Inflammatory macrophage (primary cell): ENCODE results near the gene RADIL.

ENCODE experiments used
- DNase-seq, 2 donors: peaks; one replicate each; pipeline ENCODE4 v3.0.0-alpha.2; 2020 to 2022

RADIL gene

DNA sequence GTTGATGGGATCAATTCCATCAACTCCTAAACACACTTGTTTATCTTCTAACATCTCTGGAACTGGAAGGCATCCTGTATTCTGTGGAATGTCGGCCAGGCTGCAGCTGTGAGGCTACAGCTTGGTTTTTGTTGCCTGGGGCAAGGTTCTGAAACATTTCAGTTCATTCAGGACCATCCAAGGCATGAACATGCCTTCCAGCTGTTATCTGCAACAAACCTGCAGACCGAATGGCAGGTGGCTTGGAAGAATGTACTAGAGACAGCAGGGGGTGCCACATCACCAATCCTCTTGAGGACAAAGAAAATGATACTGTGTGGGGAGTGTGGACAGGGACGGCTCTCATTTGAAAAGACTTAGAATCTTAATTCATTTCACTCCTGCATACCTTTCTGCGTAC lies 34.1 kb downstream of the RADIL start:
- DNase-seq, result peak in 1 of 2 donors; percentile 17

DNA sequence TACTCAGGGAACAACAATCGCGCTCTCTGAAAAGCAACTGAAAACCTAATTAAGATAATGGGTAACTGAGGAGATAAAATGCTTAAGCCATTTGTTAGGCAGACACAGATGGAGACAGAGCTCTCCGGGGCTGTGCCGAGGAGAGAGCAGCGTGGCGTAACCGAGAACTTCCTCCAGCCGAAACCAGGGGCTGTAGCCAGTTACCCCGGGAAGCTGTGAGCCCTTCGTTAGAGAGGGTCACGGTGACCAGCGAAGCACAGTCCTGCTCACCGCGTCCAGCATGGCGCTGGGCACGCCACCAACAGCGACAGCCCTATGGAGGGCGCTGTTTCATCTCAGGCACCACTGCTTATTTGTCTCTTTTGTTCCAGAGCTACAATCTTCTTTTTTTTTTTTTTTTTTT lies 37.8 kb downstream of the RADIL start:
- DNase-seq, result peak; percentile 2 to 4

DNA sequence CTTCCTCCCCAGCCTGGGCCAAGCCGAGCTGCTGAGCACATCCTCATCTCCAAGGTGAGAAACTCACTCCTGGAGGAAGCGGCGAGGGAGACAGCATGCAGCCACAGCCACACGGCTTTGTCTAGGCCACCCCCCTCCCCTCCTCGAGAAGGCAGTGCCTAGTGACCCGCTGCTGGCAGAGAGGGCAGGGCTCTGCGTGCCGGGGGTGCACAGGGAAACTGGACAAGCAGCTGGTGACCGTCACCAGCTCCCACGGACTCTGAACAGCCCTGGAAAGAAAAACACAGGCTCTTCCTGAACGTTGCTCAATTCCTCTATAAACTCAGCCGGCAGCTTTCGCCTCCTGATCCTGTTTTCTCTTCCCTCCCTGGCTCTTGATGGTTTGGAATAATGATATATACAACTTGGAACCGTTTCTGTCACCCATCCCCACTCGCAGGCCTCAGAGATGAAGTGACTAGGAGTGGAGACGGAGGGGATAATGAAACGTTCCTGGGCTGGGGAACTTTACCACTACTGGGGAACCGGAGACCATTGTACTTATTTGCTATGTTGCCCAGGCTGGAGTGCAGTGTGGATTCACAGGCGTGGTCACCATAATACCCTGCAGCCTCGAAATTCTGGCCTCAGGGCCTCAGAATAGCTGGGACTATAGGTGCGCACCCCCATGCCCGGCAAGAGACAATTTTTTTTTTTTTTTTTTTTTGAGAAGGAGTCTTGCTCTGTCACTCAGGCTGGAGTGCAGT lies 41.0 kb downstream of the RADIL start:
- DNase-seq, result no peak

DNA sequence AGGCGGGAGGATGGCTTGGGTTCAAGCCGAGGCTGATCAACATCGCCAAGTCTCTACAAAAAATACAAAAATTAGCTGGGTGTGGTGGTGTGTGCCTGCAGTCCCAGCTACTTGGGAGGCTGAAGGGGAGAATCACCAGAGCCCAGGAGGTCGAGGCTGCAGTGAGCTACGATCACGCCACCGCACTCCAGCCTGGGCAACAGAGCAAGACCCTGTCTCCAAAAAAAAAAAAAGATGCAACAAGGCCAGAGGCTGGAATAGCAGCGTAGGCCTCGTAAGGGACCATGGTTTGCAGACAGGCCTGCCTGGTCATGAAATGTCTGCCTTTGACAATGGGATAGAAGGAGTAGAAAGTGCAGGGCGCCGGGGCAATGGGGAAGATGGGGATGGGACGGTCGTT lies 41.7 kb downstream of the RADIL start:
- no peak for DNase-seq

DNA sequence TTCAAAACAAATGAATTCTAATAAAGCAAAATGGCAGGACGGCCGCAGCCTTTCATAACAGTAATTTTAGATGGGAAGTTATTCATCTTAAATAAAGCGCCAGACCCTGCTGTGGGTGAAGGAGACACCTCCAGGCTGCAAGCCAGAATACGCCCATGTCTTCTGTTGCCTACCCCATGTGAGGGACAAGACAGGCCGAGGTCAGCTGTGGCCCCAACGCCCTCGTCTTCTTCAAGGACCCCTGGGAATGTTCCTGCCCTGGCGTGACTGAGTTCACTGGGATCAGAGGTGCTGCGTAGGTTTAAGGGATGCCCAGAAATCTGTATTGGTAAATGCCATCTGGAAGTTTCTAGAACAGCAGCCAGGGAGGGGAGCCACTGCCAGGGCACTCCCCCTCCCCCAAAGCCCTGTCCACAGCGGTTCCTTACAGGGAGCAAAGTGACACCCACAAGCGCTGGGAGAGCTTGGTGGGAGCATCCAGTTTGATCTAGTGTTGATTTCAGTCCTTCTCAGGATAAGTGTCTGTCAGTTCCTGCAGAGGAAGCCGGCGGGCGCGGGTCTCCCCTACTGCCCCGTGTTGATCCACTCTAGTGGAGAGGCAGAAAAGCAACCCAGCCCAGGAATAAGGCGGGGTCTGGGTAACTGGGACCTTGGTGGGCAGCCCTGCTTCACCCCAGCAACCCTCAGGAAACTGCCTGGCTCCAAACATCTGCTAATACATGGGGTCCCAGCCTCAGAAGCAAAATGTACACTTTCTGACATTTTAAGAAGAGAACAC lies 42.3 kb downstream of the RADIL start:
- no peak for DNase-seq

DNA sequence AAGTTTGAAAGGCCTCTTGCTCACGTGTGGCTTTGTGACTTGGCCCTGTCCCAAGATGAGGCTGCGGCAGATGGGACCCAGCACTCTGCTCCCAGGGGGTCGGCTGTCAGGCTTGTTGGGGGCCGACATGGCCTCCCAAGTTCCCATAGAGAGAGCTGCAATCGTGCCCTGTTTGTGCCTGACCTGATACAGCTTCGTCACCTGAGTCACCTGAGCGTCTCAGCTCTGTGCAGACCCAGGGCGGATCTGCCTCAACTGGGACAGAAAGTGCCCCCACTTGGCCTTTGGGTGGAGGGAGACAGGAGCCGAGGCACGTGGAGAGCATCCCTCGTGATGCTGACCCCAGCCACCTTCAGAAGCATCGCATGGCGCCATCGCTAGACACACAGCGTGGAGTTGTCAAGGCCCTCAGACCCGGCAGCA lies 43.4 kb downstream of the RADIL start:
- no peak for DNase-seq

DNA sequence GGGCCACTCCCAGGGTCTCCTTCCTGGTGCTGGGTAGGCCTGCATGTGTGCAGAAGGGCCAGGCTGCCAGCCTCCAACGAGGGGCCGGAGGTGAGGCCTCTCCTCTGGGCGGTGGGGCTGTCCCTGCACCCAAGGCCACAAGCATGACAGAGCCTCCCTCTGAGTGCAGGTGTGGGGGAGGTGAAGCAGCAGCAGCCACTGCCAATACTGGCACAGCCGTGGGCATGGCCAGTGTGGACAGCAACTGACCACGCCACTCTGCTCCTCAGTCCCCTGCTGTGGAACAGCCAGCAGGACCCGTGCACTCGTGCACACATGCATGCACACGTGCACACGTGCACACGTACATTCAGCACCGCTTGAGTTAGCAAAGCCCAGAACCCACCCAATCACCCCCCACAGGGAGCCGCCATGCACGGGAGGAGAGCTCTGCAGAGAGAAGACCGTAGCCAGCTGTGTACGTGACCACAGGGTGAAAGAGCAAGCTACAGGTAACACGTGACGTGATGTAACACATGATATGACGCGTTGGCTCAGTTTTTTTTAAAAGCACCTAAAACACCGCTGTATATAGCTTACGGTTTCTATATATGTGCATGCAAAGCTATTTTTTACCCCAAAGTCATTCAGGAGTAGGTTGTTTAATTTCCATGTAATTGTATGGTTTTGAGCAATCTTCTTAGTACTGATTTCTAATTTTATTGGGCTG lies 44.7 kb downstream of the RADIL start:
- DNase-seq, result no peak

DNA sequence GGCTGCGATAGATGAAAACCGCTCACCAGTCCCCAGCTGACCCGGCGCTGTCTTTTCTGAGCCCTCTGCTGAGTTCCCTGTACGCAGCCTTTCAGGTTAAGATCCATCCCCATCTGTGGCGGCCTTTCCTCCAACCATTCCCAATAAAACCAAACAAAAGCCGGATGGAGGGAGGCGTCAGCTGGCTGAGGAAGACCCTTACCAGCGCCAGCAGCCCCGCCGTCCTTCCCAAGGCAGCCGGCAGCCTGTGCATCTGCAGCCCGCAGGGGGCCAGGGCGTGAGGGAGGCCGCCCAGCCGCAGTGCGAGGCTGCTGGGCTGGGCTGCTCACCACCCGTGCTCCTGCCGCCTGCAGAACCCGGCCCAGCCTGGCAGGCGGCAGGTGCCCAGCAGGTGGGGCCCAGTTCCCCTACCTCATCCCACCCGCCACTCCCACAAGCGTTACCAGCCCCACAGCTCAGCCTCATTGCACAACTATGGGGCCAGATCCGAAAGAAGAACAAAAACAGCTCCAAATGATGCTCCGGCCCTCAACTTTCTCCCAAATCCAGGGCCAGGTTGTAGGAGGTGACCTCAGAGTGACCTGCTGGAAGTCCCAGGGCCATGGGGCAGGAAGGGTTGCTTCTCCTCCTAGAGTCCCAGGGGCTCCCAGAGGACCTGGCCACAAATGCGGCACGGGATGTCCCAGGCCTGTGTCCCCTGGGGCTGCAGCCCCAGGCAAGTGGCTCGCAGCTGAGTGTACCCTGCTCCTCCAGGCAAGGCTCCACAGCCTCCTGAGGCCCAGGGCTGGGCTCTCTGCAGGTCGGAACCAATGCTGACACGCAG lies 45.5 kb downstream of the RADIL start:
- DNase-seq, result no peak

DNA sequence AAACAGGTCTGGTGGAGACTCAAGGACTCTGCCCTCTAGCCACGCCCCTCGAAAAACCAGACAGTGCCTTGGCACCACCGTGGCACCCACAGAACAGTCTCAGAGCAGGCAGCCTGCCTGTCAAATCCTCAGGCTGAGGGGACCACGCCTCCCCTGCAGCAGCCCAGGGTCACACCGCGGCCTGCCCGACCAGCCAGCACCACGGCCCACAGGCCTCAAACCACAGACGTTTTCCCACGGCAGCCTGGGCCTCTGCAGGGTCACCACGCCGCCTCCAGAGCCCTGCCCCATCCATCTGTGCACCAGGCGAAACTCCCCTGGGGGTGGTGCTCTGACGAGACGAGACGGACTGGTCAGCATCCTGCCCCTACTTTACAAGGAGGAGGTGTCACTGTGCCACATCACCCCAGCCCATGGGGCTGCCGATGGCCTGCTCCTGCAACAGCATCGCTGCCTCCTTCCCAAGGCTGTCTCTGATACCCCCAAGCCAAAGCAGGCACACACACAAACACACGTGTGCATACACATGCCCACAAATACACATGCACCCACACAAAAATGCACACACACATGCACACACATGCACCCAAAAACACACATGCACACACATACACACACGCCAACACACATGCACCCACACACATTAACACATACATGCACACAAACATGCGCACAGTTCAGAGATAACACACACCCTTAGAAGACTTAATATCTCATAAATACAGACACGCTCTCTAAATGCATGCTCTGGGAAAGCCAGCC lies 46.3 kb downstream of the RADIL start:
- no peak for DNase-seq

DNA sequence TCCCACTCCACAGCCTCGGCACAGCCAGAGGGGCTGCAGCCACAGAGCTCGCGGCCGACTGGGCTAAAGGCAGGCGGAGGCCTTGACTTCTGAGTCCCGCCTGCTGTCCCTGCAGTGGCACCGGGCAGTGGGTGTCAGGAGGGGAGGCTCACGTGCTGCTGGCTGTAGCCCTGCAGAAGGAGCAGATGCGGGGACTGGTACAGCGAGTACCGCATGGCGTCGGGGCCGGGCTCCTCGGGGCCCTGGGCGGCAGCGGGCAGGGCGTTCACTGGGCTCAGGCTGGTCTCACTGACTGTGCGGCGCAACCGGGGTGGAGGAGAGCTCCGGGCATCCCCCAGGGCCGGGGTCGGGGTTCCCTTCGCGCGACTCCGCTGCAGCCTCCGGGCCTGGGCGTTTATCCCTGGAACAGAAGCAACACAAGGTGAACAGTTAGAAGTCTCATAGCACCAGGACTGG lies 47.3 kb downstream of the RADIL start:
- DNase-seq, result no peak

DNA sequence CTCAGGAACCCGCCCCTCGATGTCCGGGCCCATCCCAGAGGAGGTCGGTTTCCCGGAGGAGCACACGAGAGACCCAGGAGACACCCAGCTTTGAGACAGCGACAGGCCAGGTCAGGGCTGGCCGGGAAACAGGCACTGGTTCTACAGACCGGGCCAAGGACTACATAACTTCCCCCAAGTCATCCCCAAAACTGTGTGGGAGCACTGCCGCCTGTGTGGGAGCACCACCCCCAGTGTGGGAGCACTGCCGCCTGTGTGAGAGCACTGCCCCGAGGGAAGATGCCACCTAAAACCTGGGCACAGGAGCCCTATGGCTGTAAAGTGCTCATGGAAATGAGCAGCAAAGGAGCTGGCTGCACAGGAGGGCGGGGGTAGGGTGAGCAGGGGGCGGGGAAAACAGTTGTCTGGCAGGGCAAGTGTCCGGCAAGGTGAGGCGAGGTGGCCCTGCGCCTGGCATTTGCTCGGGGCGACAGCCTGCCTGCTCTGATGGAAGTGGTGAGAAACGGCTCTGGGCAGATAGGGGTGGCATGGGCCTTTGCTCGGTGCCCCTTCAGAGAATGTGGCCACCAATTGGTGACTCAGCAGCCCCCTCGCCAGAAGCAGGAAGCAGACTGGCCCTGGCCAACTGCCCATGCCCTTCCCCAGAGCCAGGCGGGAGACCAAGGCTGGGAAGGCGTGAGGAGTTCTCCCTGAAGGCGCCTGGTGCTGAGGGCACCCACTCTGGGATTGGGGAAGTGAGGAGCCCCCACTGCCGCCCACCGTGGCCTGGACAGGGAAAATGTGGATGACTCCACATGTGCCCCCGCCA lies 47.9 kb downstream of the RADIL start:
- DNase-seq, result no peak

DNA sequence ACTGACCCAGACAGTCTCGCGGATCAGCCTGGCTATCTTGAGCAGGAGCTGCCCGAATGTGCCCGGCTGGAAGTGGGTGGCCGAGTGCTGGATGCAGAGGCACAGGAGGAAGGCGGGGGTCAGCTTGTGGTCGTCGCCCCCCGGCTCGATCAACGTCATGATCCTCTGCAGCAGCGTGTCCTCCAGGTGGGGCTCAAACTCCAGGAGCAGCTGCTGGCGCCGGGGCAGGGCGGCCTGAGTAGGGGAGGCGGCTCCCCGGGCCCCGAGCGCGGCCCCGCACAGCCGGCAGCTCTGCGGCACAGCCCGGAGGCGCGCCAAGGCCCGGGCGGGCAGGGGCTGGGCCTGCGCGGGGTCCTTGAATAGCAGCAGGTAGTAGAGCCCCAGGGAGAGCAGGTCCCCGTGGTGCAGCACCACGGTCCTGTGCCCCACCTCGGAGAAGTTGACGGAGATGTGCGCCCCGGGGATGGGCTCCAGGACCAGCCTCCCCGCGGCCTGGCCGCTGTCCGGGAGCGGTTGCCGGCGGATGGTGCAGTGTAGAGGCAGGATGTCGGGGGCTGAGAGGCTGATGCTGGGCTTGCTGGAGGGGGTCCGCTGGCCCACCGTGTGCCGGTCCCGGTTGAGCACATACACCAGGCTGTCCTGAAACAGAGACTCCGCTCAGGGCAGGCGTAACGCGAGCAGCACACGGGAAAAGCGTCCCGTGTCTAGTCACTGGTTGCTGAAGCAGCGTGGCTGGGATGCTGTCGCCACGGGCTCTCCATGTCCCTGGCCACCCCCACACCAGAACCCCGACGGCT lies 48.7 kb downstream of the RADIL start:
- no peak for DNase-seq

DNA sequence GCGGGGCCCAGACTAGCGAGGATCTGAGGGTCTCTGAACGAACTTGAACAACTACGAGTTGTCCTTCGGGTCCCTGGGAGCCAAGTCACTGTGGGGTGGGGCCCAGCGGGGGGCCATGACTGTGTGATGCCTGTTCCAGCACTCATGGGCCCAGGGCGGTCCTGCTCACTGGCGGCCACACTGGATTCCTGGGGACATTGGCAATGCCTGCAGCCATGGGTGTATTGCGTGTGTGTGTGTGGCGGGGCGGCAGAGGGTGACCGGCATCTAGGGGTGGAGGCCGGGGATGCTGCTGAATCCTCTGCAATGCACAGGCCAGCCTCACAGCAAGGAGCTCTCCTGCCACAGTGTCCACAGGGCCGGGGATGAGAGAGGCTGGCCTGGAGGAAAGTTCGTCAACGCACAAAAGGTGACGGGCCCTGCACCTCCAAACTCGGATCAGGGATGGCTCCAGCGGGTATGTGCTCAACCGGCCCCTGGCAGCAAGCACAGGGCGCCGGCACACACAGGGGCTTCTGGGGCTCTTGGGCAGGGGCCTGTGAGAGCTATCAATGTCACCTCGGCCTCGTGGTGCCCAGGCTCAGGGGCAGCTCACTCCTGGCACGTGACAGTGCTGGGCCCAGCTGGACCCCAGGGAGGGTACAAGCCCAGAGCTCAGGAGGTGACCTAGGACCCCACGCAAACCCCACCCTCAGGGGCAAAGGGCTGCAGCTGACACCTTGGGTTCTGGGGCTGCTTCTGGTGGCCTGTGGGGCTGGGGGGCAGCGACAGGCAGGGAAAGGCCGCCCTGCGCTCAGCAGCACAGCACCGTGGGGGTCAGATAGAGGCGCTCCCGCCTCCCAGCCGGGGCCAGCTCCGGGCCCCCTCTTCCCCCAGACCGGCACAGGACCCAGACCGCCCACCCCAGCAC lies 49.6 kb downstream of the RADIL start:
- DNase-seq, result no peak

DNA sequence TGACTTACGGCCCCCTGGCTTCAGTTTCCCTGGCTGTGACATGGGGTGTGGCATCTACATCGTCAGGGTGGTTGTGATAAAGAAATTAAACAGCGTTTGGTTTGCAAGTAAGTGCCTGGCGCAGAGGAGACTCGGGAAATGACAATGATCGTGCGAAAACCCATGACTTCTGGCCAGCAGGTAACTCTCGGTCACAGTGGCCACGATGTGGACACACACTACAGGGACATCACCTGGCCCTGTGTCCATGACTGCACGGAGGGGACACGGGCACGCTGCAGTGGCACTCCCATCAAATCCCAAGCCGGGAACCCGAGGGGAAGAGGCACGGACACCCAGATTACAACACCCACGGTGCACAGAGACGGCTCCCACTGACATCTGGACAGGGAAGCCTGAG lies 50.3 kb downstream of the RADIL start:
- DNase-seq, result no peak

DNA sequence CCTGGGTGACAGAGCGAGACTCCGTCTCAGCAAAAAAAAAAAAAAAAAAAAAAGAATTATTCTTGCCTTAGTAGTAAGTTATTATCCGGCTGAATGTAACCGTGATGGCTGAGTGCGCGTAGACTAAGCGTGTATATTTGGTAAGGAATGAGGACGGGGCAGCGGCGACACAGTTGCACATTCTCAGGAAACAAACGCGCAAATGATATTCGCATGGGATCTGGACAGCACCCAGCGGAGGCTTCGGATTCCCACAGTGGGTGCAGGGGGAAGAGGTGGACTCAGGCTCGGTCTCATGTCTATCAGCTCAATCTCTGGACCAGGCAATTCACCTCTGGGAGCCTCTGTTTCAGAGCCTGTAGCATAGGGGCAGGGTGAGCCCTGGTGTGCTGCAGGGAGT lies 50.8 kb downstream of the RADIL start:
- DNase-seq, result no peak

DNA sequence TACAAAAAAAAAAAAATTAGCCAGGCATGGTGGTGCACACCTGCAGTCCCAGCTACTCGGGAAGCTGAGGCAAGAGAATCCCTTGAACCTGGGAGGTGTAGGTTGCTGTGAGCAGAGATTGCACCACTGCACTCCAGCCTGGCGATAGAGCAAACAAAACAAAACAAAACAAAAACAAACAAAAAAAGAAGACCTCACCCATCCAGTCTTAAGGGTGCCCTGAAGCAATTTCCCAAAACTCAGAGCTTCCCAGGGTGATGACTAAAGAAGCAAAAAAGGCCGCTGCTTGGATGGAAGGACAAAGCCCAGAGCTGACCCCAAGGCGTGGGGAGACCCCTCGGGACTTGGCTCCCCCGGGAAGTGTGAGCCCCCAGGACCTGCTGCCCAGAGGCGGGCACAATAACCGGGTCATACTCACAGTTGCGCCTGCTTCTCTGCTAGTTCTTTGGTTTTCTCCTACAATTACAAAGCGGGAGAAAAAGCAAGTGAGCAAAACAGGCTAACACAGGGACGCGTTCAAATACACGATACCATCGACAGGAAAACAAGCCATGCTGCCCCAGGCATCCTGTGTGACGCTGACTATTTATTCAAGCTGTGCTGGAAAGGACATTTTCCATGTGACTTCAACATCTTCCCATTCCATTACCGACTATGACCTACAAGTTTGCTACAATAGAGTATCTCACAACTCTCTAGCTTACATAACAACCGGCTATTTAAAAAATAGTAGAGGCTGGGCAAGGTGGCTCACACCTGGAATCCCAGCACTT lies 51.6 kb downstream of the RADIL start:
- DNase-seq, result no peak

DNA sequence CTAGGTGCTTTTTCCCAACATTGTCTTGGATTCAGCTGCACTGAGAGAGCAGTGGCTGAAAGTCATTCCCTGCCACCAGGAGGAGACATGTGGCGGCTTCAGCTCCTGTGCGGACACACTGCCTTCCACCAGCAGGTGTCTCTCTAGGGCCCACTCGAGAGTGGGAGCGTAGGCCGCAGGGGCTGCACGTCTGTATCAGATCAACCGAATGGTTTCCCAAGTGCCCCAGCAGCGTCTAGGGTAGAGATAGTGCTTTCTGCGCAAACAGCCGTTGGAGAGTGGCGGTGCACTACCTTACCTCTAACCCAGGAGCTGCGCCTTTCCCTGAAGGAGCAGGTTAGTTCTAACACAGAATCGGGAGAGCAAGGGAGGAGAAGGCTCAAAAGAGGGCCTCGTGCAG lies 53.3 kb downstream of the RADIL start:
- DNase-seq, result peak; percentile 57 to 73

DNA sequence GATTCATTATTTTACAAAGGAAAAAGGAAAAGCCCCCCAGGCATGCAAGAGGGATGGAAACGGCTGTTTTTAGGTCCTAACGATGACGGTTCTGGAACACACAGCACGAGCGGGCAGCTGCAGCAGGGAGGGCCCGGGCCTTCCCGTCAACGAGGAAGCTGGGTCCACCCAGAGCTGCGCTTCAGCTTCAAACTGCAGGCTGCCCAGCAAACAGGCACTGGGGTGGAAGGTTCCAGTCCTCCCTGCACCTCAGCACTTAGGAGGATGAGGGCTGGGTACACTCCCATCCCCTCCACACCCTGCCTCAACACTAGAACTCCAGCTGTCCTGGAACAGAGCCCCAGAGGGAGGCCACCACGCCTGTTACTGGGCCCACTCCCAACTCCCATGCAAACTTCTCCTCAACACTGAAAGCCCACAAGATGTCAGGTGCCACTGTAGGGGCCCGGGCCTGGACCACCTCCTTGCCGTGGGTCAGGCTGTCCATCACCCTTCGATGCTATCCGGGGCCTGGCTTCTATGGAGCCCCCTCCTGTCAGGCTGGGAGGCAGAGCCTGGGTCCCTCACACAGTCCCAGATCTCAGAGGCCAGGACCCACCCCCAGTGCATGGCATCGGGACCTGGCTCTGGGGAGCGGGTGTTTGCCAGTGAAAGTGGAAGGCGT lies 54.7 kb downstream of the RADIL start:
- no peak for DNase-seq
